ENCODE results near the gene SLC25A19. TPM values are rescaled to one million over a fixed set of nuclear protein-coding genes. Genes with fewer than 3 reads are reported as not detected.
A peak's percentile ranks its signal among the peaks of the same experiment; 100 is the strongest.
"Not testable (repeated sequence)": the region's sequence is repeated elsewhere in the genome, so short reads cannot be mapped to it uniquely, and the experiment has no call there.

The SLC25A19 gene
- total and polyA plus RNA-seq, 2 donors (not counting 1 experiment from before 2014, with no cell fraction given): 36.8 to 46.4 TPM

DNA sequence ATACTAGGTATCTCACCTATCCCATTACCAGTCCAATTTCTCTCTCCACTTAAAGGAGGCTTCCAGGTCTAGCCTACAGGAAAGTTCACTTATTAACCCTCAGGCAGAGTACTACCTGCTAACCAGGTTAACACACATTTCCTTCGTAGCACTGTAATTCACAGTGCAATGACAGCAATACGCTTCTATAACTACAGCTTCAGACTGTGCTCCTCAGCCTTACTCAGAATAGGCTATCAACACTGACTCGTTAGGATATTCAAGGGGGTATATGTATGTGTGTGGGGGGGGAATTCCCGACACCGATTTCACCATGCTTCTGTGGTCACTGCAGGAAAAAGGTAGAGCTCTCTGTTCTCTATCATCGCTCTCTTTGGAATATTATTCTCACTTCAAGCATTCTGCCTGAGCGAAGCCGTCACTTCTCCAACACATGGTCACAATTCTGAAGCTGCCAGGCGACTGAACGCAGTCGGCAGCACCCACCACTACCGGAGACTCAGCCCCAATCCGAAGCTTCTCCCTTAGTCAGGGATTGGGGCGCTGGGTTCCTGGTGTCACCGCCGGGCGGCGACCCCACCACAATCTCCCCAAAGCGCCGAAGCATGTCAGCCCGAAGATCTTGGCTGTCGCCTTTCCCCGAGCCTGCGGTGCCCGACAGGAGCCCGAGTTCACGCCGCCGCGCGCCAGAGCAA lies 28.4 kb downstream of the SLC25A19 start:
- no peaks in the 10 kb centered on the region for H3K27me3 Mint-ChIP-seq
- H2AFZ ChIP-seq (ENCODE audit: insufficient read depth, low read depth, low read length, poor library complexity, severe bottlenecking): peak overlapping the region; percentile 87
- no peaks in the 10 kb centered on the region for H3K27me3 ChIP-seq (replicated peaks in 1 of 4; ENCODE audit: control extremely low read depth in 1 of 4, control insufficient read depth in 3 of 4, insufficient read depth in 4 of 4, low read length in 3 of 4)
- TF ChIP-seq, protein P1, sequence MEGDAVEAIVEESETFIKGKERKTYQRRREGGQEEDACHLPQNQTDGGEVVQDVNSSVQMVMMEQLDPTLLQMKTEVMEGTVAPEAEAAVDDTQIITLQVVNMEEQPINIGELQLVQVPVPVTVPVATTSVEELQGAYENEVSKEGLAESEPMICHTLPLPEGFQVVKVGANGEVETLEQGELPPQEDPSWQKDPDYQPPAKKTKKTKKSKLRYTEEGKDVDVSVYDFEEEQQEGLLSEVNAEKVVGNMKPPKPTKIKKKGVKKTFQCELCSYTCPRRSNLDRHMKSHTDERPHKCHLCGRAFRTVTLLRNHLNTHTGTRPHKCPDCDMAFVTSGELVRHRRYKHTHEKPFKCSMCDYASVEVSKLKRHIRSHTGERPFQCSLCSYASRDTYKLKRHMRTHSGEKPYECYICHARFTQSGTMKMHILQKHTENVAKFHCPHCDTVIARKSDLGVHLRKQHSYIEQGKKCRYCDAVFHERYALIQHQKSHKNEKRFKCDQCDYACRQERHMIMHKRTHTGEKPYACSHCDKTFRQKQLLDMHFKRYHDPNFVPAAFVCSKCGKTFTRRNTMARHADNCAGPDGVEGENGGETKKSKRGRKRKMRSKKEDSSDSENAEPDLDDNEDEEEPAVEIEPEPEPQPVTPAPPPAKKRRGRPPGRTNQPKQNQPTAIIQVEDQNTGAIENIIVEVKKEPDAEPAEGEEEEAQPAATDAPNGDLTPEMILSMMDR (IDR thresholded peaks at IDR 0.05): no peak
- TF ChIP-seq EZH2 (IDR thresholded peaks at IDR 0.05; ENCODE audit: borderline replicate concordance, insufficient read depth, low read depth, low read length, poor library complexity, severe bottlenecking): no peak
- ChIA-PET CTCF (interaction anchor here (0.5 to 4.9 kb wide), 15 partner anchors 10 to 152 kb away, joined by 3 to 62 read pairs (median 6); partner anchors contain the start of genes GRB2, MIF4GD and SLC25A19), POLR2A (interaction anchor here (0.6 to 3.2 kb wide), 9 partner anchors 10 to 196 kb away, joined by 3 to 41 read pairs (median 10); partner anchors contain the start of genes MIF4GD, SLC25A19 and TMEM94)
- peaks cover 59% of the 10 kb centered on the region for H3K4me1 Mint-ChIP-seq
- H4K20me1 ChIP-seq (ENCODE audit: control insufficient read depth, insufficient read depth, low read length, poor library complexity, severe bottlenecking): peaks cover 16% of the 10 kb centered on the region
- peak overlapping the region; percentile 97 for H3K4me3 Mint-ChIP-seq
- peak overlapping the region; percentile 88 for H3K4me2 ChIP-seq (replicated peaks; ENCODE audit: low read depth, low read length, poor library complexity, severe bottlenecking)
- peaks cover 25% of the 10 kb centered on the region in 2 donors for H3K4me1 ChIP-seq (ENCODE audit: control insufficient read depth in 2 of 2, insufficient read depth in 2 of 2, low read length in 2 of 2)
- no peaks in the 10 kb centered on the region for H3K9me3 Mint-ChIP-seq (ENCODE audit: insufficient read depth)
- DNase-seq (no peak), ATAC-seq (ENCODE audit: low read depth) (no peak)
- H3K4me3 ChIP-seq (ENCODE audit: control extremely low read depth in 1 of 5, extremely low read depth in 1 of 5, insufficient read depth in 1 of 5, low read depth in 2 of 5, low read length in 4 of 5): peak overlapping the region; percentile 79 to 96 (median 95)
- 0% methylated on average over 23 of the region's 31 CpGs for WGBS (ENCODE audit: insufficient coverage)
- H3K9ac ChIP-seq (ENCODE audit: low read length): peak overlapping the region; percentile 94
- peaks cover 0 to 9% of the 10 kb centered on the region in 2 experiments for H3K36me3 ChIP-seq (replicated peaks in 1 of 2; ENCODE audit: control extremely low read depth in 1 of 2, control insufficient read depth in 1 of 2, extremely low read depth in 1 of 2, insufficient read depth in 2 of 2, low read length in 1 of 2)
- intact Hi-C loops (cut with micrococcal nuclease): loop anchor here (1.0 kb wide), 7 partner anchors 11 to 329 kb away; partner anchors contain the start of genes GRB2, MIF4GD, SLC25A19 and TMEM94
- peaks cover 79% of the 10 kb centered on the region for H3K79me2 ChIP-seq (ENCODE audit: control insufficient read depth, insufficient read depth, low read length)
- H3K27ac ChIP-seq (ENCODE audit: low read length in 2 of 2): peak overlapping the region; percentile 95 to 99
- peak overlapping the region; percentile 100 for H3K27ac Mint-ChIP-seq
- H3K9me3 ChIP-seq (ENCODE audit: control extremely low read depth in 1 of 3, control insufficient read depth in 2 of 3, insufficient read depth in 1 of 3, low read length in 2 of 3): no peaks in the 10 kb centered on the region

DNA sequence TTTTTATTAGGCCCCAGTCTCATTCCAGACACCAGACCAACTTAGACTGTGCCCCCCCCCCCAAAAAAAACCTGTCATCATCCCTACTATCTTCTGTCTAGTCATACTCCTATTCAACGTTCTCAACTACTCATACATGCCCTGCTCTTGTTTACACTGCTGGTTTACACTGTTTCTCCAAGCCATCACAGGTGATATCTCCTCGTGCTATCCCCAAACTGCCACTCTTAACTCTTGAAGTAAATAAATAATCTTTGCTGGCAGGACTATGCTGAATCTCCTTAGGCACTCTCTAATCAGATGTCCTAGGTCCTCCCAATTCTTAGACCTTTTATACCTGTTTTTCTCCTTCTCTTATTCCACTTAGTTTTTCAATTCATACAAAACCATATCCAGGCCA lies 32.0 kb downstream of the SLC25A19 start:
- H3K9me3 ChIP-seq (ENCODE audit: control extremely low read depth in 1 of 3, control insufficient read depth in 2 of 3, insufficient read depth in 1 of 3, low read length in 2 of 3); H3K36me3 ChIP-seq (replicated peaks in 1 of 2; ENCODE audit: control extremely low read depth in 1 of 2, control insufficient read depth in 1 of 2, extremely low read depth in 1 of 2, insufficient read depth in 2 of 2, low read length in 1 of 2); ATAC-seq (ENCODE audit: low read depth); CTCF ChIA-PET; H2AFZ ChIP-seq (ENCODE audit: insufficient read depth, low read depth, low read length, poor library complexity, severe bottlenecking); H3K9ac ChIP-seq (ENCODE audit: low read length); H3K27me3 Mint-ChIP-seq; H3K27me3 ChIP-seq (replicated peaks in 1 of 4; ENCODE audit: control extremely low read depth in 1 of 4, control insufficient read depth in 3 of 4, insufficient read depth in 4 of 4, low read length in 3 of 4); H3K4me2 ChIP-seq (replicated peaks; ENCODE audit: low read depth, low read length, poor library complexity, severe bottlenecking); H3K4me3 Mint-ChIP-seq; DNase-seq; POLR2A ChIA-PET; H3K27ac Mint-ChIP-seq; intact Hi-C loops (cut with micrococcal nuclease); H3K4me3 ChIP-seq (ENCODE audit: control extremely low read depth in 1 of 5, extremely low read depth in 1 of 5, insufficient read depth in 1 of 5, low read depth in 2 of 5, low read length in 4 of 5); H3K27ac ChIP-seq (ENCODE audit: low read length in 2 of 2); H3K9me3 Mint-ChIP-seq (ENCODE audit: insufficient read depth): not testable (repeated sequence)
- WGBS (ENCODE audit: insufficient coverage): 86% methylated on average over 1 of the region's 2 CpGs
- Histone ChIP-seq H4K20me1 (ENCODE audit: control insufficient read depth, insufficient read depth, low read length, poor library complexity, severe bottlenecking) (peaks cover 16% of the 10 kb centered on the region), H3K79me2 (ENCODE audit: control insufficient read depth, insufficient read depth, low read length) (peaks cover 59% of the 10 kb centered on the region), H3K4me1 (ENCODE audit: control insufficient read depth in 2 of 2, insufficient read depth in 2 of 2, low read length in 2 of 2) (peaks cover 21 to 22% of the 10 kb centered on the region in 2 donors)
- H3K4me1 Mint-ChIP-seq: peaks cover 77% of the 10 kb centered on the region

GRCh38 chr17:75255954-75256698 lies 33.1 kb downstream of the SLC25A19 start:
- peaks cover 81% of the 10 kb centered on the region for H3K4me1 Mint-ChIP-seq
- WGBS (ENCODE audit: insufficient coverage): 68% methylated on average over 4 of the region's 11 CpGs

More at GRCh38 chr17:75255954-75256698, 33.1 kb downstream of the SLC25A19 start:
- H3K9ac ChIP-seq (ENCODE audit: low read length); H3K36me3 ChIP-seq (replicated peaks in 1 of 2; ENCODE audit: control extremely low read depth in 1 of 2, control insufficient read depth in 1 of 2, extremely low read depth in 1 of 2, insufficient read depth in 2 of 2, low read length in 1 of 2); intact Hi-C loops (cut with micrococcal nuclease); H3K27me3 Mint-ChIP-seq; H3K27ac Mint-ChIP-seq; DNase-seq; H3K4me3 ChIP-seq (ENCODE audit: control extremely low read depth in 1 of 5, extremely low read depth in 1 of 5, insufficient read depth in 1 of 5, low read depth in 2 of 5, low read length in 4 of 5); ATAC-seq (ENCODE audit: low read depth); H3K4me2 ChIP-seq (replicated peaks; ENCODE audit: low read depth, low read length, poor library complexity, severe bottlenecking); H3K9me3 ChIP-seq (ENCODE audit: control extremely low read depth in 1 of 3, control insufficient read depth in 2 of 3, insufficient read depth in 1 of 3, low read length in 2 of 3); POLR2A ChIA-PET; H2AFZ ChIP-seq (ENCODE audit: insufficient read depth, low read depth, low read length, poor library complexity, severe bottlenecking); CTCF ChIA-PET; H3K27me3 ChIP-seq (replicated peaks in 1 of 4; ENCODE audit: control extremely low read depth in 1 of 4, control insufficient read depth in 3 of 4, insufficient read depth in 4 of 4, low read length in 3 of 4); H3K27ac ChIP-seq (ENCODE audit: low read length in 2 of 2); H3K4me3 Mint-ChIP-seq; H3K9me3 Mint-ChIP-seq (ENCODE audit: insufficient read depth): not testable (repeated sequence)
- Histone ChIP-seq H3K79me2 (ENCODE audit: control insufficient read depth, insufficient read depth, low read length) (peaks cover 57% of the 10 kb centered on the region), H3K4me1 (ENCODE audit: control insufficient read depth in 2 of 2, insufficient read depth in 2 of 2, low read length in 2 of 2) (peaks cover 29 to 30% of the 10 kb centered on the region in 2 donors), H4K20me1 (ENCODE audit: control insufficient read depth, insufficient read depth, low read length, poor library complexity, severe bottlenecking) (peaks cover 21% of the 10 kb centered on the region)

Data from B cell (primary cell).